ENCODE data around the gene GZF1. TPM values are rescaled to one million over a fixed set of nuclear protein-coding genes. Genes with fewer than 3 reads are reported as not detected.

The GZF1 gene
- polyA plus RNA-seq, 6 donors from 2014 or later: 2.3 to 3.5 (median 3.1) TPM; not detected in 1

Other genes starting within 250 kb of the GZF1 start
- 10 to 100 TPM; 58.3 to 81.9 (median 65.7) TPM for gene NXT1, start 11.4 kb upstream of the GZF1 start, polyA plus RNA-seq (ENCODE audit: low read depth in 6 of 6)
- 1 to 10 TPM; 4.1 to 8.3 (median 6.3) TPM for gene NAPB, start 59.3 kb downstream of the GZF1 start, polyA plus RNA-seq (ENCODE audit: low read depth in 6 of 6)
- gene CSTL1, start 77.5 kb downstream of the GZF1 start, polyA plus RNA-seq (ENCODE audit: low read depth in 6 of 6): not detected
- gene CST11, start 90.7 kb downstream of the GZF1 start, polyA plus RNA-seq (ENCODE audit: low read depth in 6 of 6): not detected
- gene CST8, start 128.9 kb downstream of the GZF1 start, polyA plus RNA-seq (ENCODE audit: low read depth in 6 of 6): not detected
- gene CST9L, start 206.3 kb downstream of the GZF1 start, polyA plus RNA-seq (ENCODE audit: low read depth in 6 of 6): not detected
- not detected for gene CST9, start 243.7 kb downstream of the GZF1 start, polyA plus RNA-seq (ENCODE audit: low read depth in 6 of 6)